Mesenchymal stem cell (in vitro differentiated cells and primary cell): ENCODE data around the gene NRIP3.
A peak's percentile ranks its signal among the peaks of the same experiment; 100 is the strongest.

Experiments
- DNase-seq: peaks from one replicate; pipeline ENCODE4 v3.0.0-alpha.2; 2013
- H2AFZ ChIP-seq: one replicate; pipeline ENCODE4 v1.6.1; 2013; ENCODE audit warnings: low read depth, mild to moderate bottlenecking, control low read depth, inconsistent platforms, low read length, moderate library complexity
- H2AK5ac ChIP-seq: 2 replicates; pipeline ENCODE4 v1.6.1; 2013; ENCODE audit warnings: low read length, moderate library complexity, mild to moderate bottlenecking, inconsistent platforms; ENCODE audit not compliant: severe bottlenecking
- H2BK120ac ChIP-seq: one replicate; pipeline ENCODE4 v1.6.1; 2013; ENCODE audit warnings: low read depth, mild to moderate bottlenecking, inconsistent platforms, low read length, moderate library complexity
- H2BK12ac ChIP-seq, 2 experiments: one replicate each; pipeline ENCODE4 v1.6.1; 2013; ENCODE audit warnings: inconsistent platforms in 2 of 2, low read length in 2 of 2, mild to moderate bottlenecking in 2 of 2, moderate library complexity in 2 of 2, control low read depth in 1 of 2
- H2BK15ac ChIP-seq: one replicate; pipeline ENCODE4 v1.6.1; 2013; ENCODE audit warnings: mild to moderate bottlenecking, low read depth, inconsistent platforms; ENCODE audit not compliant: poor library complexity, severe bottlenecking
- H2BK5ac ChIP-seq: 2 replicates; pipeline ENCODE4 v1.6.1; 2013; ENCODE audit warnings: low read depth, mild to moderate bottlenecking, low read length, control low read depth, inconsistent platforms; ENCODE audit not compliant: poor library complexity, severe bottlenecking
- H3K14ac ChIP-seq, 2 experiments: one replicate each; pipeline ENCODE4 v1.6.1; 2013; ENCODE audit warnings: inconsistent platforms in 2 of 2, low read length in 2 of 2, control low read depth in 1 of 2, mild to moderate bottlenecking in 1 of 2, moderate library complexity in 1 of 2
- H3K18ac ChIP-seq, 2 experiments: one replicate each; pipeline ENCODE4 v1.6.1; 2013; ENCODE audit warnings: inconsistent platforms in 2 of 2, low read length in 2 of 2, control low read depth in 1 of 2, low read depth in 1 of 2, mild to moderate bottlenecking in 1 of 2
- H3K23ac ChIP-seq, 2 experiments: one replicate each; pipeline ENCODE4 v1.6.1; 2013; ENCODE audit warnings: inconsistent platforms in 2 of 2, low read length in 2 of 2, mild to moderate bottlenecking in 2 of 2, moderate library complexity in 2 of 2, control low read depth in 1 of 2
- H3K27ac ChIP-seq: 2 replicates; pipeline ENCODE4 v1.5.1; 2013; ENCODE audit warnings: mild to moderate bottlenecking, moderate library complexity, low read length, control low read depth, inconsistent platforms; ENCODE audit not compliant: poor library complexity, severe bottlenecking
- H3K27me3 ChIP-seq, 2 experiments: 2 replicates each; pipeline versions ENCODE4 v1.6.1 to v1.7.0; 2013; ENCODE audit warnings: low read length in 2 of 2, mild to moderate bottlenecking in 2 of 2, moderate library complexity in 2 of 2, control low read depth in 1 of 2, inconsistent platforms in 1 of 2; ENCODE audit not compliant: control insufficient read depth in 1 of 2, insufficient read depth in 1 of 2
- H3K36me3 ChIP-seq, 2 experiments: 2 replicates each; pipeline versions ENCODE4 v1.6.1 to v1.7.0; 2013; ENCODE audit warnings: low read length in 2 of 2, control low read depth in 1 of 2, inconsistent platforms in 1 of 2, low read depth in 1 of 2, mild to moderate bottlenecking in 1 of 2; ENCODE audit not compliant: insufficient read depth in 2 of 2, control insufficient read depth in 1 of 2
- H3K4ac ChIP-seq, 2 experiments: one replicate each; pipeline ENCODE4 v1.6.1; 2013; ENCODE audit warnings: inconsistent platforms in 2 of 2, low read length in 2 of 2, mild to moderate bottlenecking in 2 of 2, moderate library complexity in 2 of 2, control low read depth in 1 of 2, low read depth in 1 of 2
- H3K4me1 ChIP-seq: 2 replicates; pipeline ENCODE4 v1.6.1; 2013; ENCODE audit warnings: low read depth, low read length, control low read depth; ENCODE audit not compliant: control insufficient read depth, insufficient read depth
- H3K4me2 ChIP-seq: 2 replicates; pipeline ENCODE4 v1.6.1; 2013; ENCODE audit warnings: low read length, mild to moderate bottlenecking, inconsistent platforms; ENCODE audit not compliant: poor library complexity, severe bottlenecking
- H3K4me3 ChIP-seq, 2 experiments: 2 replicates each; pipeline versions ENCODE4 v1.5.1 to v1.7.0; 2013; ENCODE audit warnings: low read length in 2 of 2, mild to moderate bottlenecking in 2 of 2, control low read depth in 1 of 2, low read depth in 1 of 2; ENCODE audit not compliant: insufficient read depth in 1 of 2
- H3K79me1 ChIP-seq: replicated peaks from 2 replicates; pipeline ENCODE4 v1.6.1; 2013; ENCODE audit warnings: mild to moderate bottlenecking, control low read depth, low read length, inconsistent platforms; ENCODE audit not compliant: poor library complexity, severe bottlenecking
- H3K9ac ChIP-seq: 2 replicates; pipeline ENCODE4 v1.7.0; 2013; ENCODE audit warnings: mild to moderate bottlenecking, low read length, moderate library complexity
- H3K9me3 ChIP-seq: 2 replicates; pipeline ENCODE4 v1.7.0; 2013; ENCODE audit warnings: mild to moderate bottlenecking, low read length; ENCODE audit not compliant: control insufficient read depth
- H4K8ac ChIP-seq: one replicate; pipeline ENCODE4 v1.6.1; 2013; ENCODE audit warnings: inconsistent platforms, mild to moderate bottlenecking, low read length, moderate library complexity
- H4K91ac ChIP-seq: one replicate; pipeline ENCODE4 v1.6.1; 2013; ENCODE audit warnings: mild to moderate bottlenecking, low read length, inconsistent platforms
- WGBS: methylation state at CpG from one replicate; pipeline ENCODE4 v1.1.7; 2013; ENCODE audit warnings: mixed read lengths; 5-methylcytosine and 5-hydroxymethylcytosine counted together

The NRIP3 gene

GRCh38 chr11:9046481-9046880 is 42.7 kb upstream of the NRIP3 start:
- no peaks in the 10 kb centered on the region for H3K79me1 ChIP-seq
- no peaks in the 10 kb centered on the region for H3K36me3 ChIP-seq
- no peak overlapping the region for H2AK5ac ChIP-seq
- H3K4me3 ChIP-seq, result no peak overlapping the region
- no peak overlapping the region for H2AFZ ChIP-seq
- H3K18ac ChIP-seq, result peak overlapping the region in 1 of 2 experiments; percentile 14
- H3K23ac ChIP-seq, result no peak overlapping the region
- H2BK15ac ChIP-seq, result no peak overlapping the region
- H3K4me1 ChIP-seq, result no peaks in the 10 kb centered on the region
- H3K4me2 ChIP-seq, result no peak overlapping the region
- H3K14ac ChIP-seq, result no peak overlapping the region
- H4K8ac ChIP-seq, result peak overlapping the region; percentile 71
- peaks cover 0 to 8% of the 10 kb centered on the region in 2 experiments for H3K27me3 ChIP-seq
- H2BK12ac ChIP-seq, result peak overlapping the region in 1 of 2 experiments; percentile 12
- H2BK5ac ChIP-seq, result no peak overlapping the region
- no peak overlapping the region for H3K27ac ChIP-seq
- H3K9ac ChIP-seq, result no peak overlapping the region
- H3K9me3 ChIP-seq, result no peaks in the 10 kb centered on the region
- H4K91ac ChIP-seq, result no peak overlapping the region
- WGBS, result 88% methylated on average over 3 of the region's 4 CpGs
- no peak overlapping the region for H3K4ac ChIP-seq
- DNase-seq, result no peak
- H2BK120ac ChIP-seq, result peak overlapping the region; percentile 89

- H4K91ac ChIP-seq, result no peak overlapping the region
- no peak overlapping the region for H2AK5ac ChIP-seq
- no peak overlapping the region for H3K23ac ChIP-seq
- peaks cover 11% of the 10 kb centered on the region for H3K9me3 ChIP-seq
- H3K18ac ChIP-seq, result no peak overlapping the region
- no peak overlapping the region for H2BK5ac ChIP-seq
- no peak overlapping the region for H3K14ac ChIP-seq
- H3K27ac ChIP-seq, result no peak overlapping the region
- H3K4me1 ChIP-seq, result peaks cover 8% of the 10 kb centered on the region
- DNase-seq, result no peak
- no peak overlapping the region for H3K4me3 ChIP-seq
- no peak overlapping the region for H2BK12ac ChIP-seq
- H4K8ac ChIP-seq, result no peak overlapping the region
- 100% methylated on average over 1 of the region's 1 CpG for WGBS
- H3K9ac ChIP-seq, result no peak overlapping the region
- H2BK120ac ChIP-seq, result no peak overlapping the region
- no peaks in the 10 kb centered on the region for H3K36me3 ChIP-seq
- no peaks in the 10 kb centered on the region for H3K79me1 ChIP-seq
- H3K4ac ChIP-seq, result no peak overlapping the region
- H3K4me2 ChIP-seq, result no peak overlapping the region
- peaks cover 0 to 9% of the 10 kb centered on the region in 2 experiments for H3K27me3 ChIP-seq
- H2AFZ ChIP-seq, result no peak overlapping the region
- no peak overlapping the region for H2BK15ac ChIP-seq
Measured at GRCh38 chr11:9042488-9042887, 38.7 kb upstream of the NRIP3 start.

GRCh38 chr11:9041747-9042146 is 37.9 kb upstream of the NRIP3 start:
- Histone ChIP-seq H2BK5ac (no peak overlapping the region), H3K79me1 (no peaks in the 10 kb centered on the region), H2BK15ac (no peak overlapping the region), H3K4me2 (no peak overlapping the region), H2BK120ac (no peak overlapping the region), H4K8ac (no peak overlapping the region), H3K27me3 (peaks cover 0 to 9% of the 10 kb centered on the region in 2 experiments), H2BK12ac (no peak overlapping the region), H3K9me3 (peaks cover 11% of the 10 kb centered on the region), H3K4ac (no peak overlapping the region), H2AFZ (no peak overlapping the region), H3K4me3 (no peak overlapping the region), H3K4me1 (peaks cover 8% of the 10 kb centered on the region), H3K23ac (no peak overlapping the region), H3K36me3 (no peaks in the 10 kb centered on the region), H3K14ac (no peak overlapping the region), H4K91ac (no peak overlapping the region), H3K18ac (no peak overlapping the region), H2AK5ac (no peak overlapping the region), H3K9ac (no peak overlapping the region), H3K27ac (no peak overlapping the region)
- DNase-seq, result no peak
- 96% methylated on average over 2 of the region's 2 CpGs for WGBS

GRCh38 chr11:9040410-9040809 is 36.6 kb upstream of the NRIP3 start:
- H3K4ac ChIP-seq, result no peak overlapping the region
- no peak overlapping the region for H3K23ac ChIP-seq
- no peak overlapping the region for H2BK5ac ChIP-seq
- no peak overlapping the region for H3K4me2 ChIP-seq
- no peak overlapping the region for H3K9ac ChIP-seq
- H3K36me3 ChIP-seq, result no peaks in the 10 kb centered on the region
- no peak overlapping the region for H2BK12ac ChIP-seq
- peaks cover 0 to 9% of the 10 kb centered on the region in 2 experiments for H3K27me3 ChIP-seq
- H4K91ac ChIP-seq, result no peak overlapping the region
- no peaks in the 10 kb centered on the region for H3K79me1 ChIP-seq
- no peak overlapping the region for H2BK120ac ChIP-seq
- no peak overlapping the region for H3K4me3 ChIP-seq
- WGBS, result 93% methylated on average over 9 of the region's 10 CpGs
- DNase-seq, result no peak
- peaks cover 11% of the 10 kb centered on the region for H3K9me3 ChIP-seq
- no peak overlapping the region for H2AK5ac ChIP-seq
- no peak overlapping the region for H4K8ac ChIP-seq
- H2BK15ac ChIP-seq, result no peak overlapping the region
- H3K18ac ChIP-seq, result no peak overlapping the region
- no peak overlapping the region for H2AFZ ChIP-seq
- no peak overlapping the region for H3K14ac ChIP-seq
- H3K4me1 ChIP-seq, result peaks cover 8% of the 10 kb centered on the region
- no peak overlapping the region for H3K27ac ChIP-seq
